Endometrial microvascular endothelial cells (primary cell): ENCODE results near the gene ZNF277. TPM values are rescaled to one million over a fixed set of nuclear protein-coding genes. Genes with fewer than 3 reads are reported as not detected.

ENCODE experiments used
- in situ Hi-C: cut with HindIII; loops from 2 replicates; pipeline ENCODE4 v1.10.0; 2017; ENCODE audit warnings: low sequenced_read_pairs, low pct_unique_long_range_greater_than_20kb; ENCODE audit errors: inconsistent ontology term
- total RNA-seq: library from RNA; depleted of rRNA; stranded (reverse); fragments of >200 nt; gene quantifications from one replicate; pipeline ENCODE4 v1.2.3, GENCODE V29; 2015; ENCODE audit errors: inconsistent ontology term

ZNF277 gene
- total RNA-seq, 1 donor from 2014 or later, result 15.4 TPM

DNA sequence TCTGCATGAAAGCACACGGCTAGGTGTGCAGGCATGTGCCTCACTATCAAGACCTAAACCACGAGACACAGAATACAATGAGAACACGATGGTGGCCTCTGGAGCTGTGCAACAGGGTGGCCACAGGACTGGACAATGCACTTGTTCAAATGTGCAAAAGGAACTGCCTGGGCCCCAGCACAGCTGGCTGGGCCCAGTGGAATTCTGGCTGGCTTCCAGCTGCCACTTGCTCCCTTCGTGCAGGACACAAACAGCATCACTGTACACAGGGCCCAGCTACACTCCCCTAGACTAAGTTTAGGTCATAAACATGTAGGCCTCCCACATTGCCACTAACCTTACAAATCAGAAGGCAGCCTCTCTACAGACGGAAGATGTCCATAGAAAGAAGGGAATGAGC lies 23.7 kb upstream of the ZNF277 start:
- in situ Hi-C loops, result no loop called here

- in situ Hi-C loops, result no loop called here
Observed at GRCh38 chr7:112183266-112183665, 23.2 kb upstream of the ZNF277 start.

GRCh38 chr7:112184455-112184854 lies 22.0 kb upstream of the ZNF277 start:
- in situ Hi-C loops, result no loop called here

GRCh38 chr7:112185005-112185834 lies 21.3 kb upstream of the ZNF277 start:
- in situ Hi-C loops, result no loop called here

DNA sequence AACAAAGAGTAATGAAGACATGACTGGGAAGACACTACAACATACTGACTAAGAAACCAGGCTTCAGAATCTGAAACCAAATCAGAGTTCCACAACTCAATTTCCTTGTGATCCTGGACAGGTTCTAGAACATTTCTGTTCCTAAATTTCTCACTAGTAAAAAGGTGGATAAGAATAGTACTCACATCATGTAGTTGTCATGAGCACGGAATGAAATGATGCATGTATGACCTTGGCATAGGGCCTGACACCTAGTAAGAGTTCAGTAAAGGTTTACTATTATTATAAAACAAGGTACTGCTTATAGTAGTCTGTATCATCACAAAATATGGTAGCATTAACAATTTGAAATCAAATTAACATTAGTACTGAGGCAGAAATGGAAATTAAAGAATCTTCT lies 20.2 kb upstream of the ZNF277 start:
- in situ Hi-C loops, result no loop called here

DNA sequence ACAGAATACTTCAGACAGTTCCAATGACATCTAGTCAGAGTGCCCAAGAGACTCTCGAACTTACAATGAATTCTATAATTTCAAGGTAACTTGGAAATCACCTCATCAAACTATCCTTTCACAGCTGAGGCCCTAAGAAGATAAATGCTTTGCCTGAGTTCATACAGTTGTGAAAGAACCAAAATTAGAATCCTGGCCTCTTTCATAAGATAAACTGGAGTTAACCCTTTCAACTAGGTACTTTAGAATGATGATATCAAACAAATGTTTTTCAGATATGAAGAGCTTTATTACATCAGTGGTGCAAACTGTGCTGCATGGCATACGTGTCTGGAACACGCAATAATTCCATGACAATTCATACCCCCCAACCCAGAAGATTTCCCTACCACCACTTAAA lies 18.2 kb upstream of the ZNF277 start:
- in situ Hi-C loops, result no loop called here

- in situ Hi-C loops, result no loop called here
Observed at GRCh38 chr7:112189691-112190090, 16.8 kb upstream of the ZNF277 start.

- in situ Hi-C loops, result no loop called here
Observed at GRCh38 chr7:112190120-112190519, 16.4 kb upstream of the ZNF277 start.

DNA sequence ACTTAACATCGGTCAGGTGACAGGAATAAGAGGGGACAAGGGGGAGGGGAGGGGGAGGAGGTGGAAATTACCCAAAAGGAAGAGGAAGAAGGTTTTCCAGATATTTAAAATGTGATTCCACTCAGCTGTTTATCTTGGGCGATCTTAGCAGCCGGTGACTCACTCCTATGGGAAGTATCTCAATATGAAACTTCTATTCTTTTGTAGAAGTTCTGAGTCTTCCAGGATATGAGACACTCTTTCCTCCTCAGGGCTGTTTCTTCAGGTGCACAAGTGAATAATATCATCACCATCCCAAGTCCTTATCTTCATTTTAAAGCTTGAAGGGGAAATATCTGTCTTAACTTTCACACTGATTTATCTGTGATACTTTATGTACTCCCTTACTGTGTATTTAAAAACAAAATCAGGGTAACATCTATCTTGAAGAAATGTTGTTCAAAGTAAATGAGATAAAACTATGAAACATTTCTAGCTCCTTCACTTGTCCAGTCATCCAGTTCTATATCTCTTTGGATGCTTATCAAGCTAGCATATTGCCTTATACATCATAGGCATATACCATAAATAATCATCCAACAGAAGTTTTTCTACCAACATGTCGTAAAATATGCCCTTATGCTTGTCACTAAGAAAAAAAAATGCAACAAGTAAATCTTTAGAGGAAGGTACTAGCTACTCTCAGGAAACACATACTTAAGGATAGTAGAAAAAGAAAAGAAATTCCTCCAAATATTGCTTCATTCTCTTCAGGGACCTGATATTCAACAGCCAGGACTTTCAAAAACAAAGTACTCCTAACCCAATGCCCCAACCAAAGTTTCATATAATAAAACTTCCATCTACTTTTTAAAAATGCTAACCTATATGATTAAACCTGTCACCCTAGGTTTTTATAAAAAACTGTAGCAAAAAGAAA lies 14.0 kb upstream of the ZNF277 start:
- in situ Hi-C loops, result no loop called here

GRCh38 chr7:112193915-112194502 lies 12.5 kb upstream of the ZNF277 start:
- in situ Hi-C loops, result no loop called here

- in situ Hi-C loops, result no loop called here
Observed at GRCh38 chr7:112195717-112196116, 10.8 kb upstream of the ZNF277 start.

GRCh38 chr7:112197322-112197721 lies 9.2 kb upstream of the ZNF277 start:
- in situ Hi-C loops, result no loop called here

- in situ Hi-C loops, result no loop called here
Observed at GRCh38 chr7:112199035-112199655, 7.3 kb upstream of the ZNF277 start.

DNA sequence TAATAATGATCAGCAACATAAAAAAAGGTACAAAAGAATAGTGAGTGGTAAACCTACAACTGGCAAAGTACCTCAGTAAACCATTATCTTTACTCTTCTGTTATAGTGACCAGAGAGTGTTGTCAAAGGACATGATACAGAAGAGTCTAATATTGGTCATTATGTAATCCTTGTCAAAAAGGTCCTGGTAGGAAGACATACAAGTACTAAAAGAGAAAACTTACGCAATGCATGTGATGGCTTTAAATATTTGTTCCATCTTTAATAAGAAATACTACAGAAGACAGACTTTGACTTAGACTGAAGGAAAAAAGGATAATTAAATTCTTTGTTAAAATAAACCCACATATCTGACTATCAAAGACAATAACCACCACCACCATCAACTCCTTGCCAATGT lies 6.8 kb upstream of the ZNF277 start:
- in situ Hi-C loops, result no loop called here

- in situ Hi-C loops, result no loop called here
Observed at GRCh38 chr7:112201411-112201810, 5.1 kb upstream of the ZNF277 start.

DNA sequence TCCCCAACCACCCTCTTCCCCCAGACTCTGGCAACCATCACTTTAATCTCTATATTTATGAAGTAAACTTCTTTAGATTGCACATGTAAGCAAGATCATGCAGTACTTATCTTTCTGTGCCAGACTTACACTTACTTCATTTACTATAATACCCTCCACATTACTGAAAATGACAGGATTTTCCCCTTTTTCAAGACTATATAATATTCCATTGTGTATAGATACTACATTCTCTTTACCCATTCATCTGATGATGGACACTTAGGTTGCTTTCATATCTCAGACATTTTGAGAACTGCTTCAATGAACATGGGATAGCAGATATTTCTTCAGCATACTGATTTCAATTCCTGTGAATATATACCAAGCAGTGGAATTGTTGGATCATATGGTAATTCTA lies 4.7 kb upstream of the ZNF277 start:
- in situ Hi-C loops, result no loop called here

DNA sequence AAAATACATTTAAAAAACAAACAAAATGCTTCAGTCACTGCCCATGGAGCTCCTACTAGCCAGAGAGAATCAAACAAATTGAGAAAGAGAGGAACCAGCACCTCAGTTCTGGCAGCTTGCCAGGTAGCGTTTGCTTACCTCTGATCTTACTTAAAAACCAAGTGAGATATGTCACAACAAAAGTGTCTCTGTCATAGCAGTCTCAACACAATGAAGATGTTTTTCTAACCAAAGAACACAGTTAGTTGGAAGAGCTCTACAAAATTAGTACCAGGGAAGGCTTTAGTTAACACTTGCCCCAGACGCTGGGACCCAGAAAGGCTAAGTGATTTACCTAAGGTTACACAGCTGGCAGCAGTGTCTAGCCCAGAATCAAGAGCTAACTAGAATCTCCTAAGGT lies 3.7 kb upstream of the ZNF277 start:
- in situ Hi-C loops, result no loop called here

GRCh38 chr7:112203365-112203739 lies 3.1 kb upstream of the ZNF277 start:
- in situ Hi-C loops, result no loop called here
